ENCODE data around the gene SEPTIN8.

SEPTIN8 gene

DNA sequence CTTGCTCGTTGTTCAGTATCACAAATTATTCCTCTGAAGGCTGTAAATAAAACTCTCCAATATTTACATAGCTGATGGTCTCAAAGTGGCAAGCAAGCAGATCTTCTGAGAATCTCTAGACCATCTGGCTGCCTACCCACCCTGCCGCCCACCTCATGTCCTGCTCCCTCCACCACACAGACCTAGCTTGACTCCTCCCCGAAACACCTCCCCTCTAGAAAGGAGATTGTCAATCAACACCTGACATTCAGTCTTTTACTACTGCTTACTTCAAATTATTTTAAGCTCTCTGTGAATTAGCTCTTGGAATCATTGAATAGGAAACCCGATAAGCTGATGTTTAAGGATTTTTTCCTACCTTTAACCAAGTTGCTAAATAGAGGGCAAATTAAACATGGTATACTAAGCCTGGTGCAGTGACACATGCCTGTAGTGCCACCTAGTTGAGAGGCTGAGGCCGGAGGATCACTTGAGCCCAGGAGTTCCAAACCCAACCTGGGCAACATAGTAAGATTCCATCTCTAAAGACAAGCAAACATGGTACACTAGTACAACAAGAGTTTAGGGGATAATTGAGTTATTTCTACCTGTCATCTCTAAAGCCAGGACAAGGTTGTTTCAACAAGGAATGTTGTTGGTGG, 25.1 kb upstream of the SEPTIN8 start:
- 0 out of 2 replicates have a peak, but pooled peaks have one; percentile 10 for TF ChIP-seq CTCF (conservative IDR thresholded peaks at IDR 0.05; ENCODE audit: low read length)
- no peak for DNase-seq (ENCODE audit: low read depth)
- H3K4me3 ChIP-seq (ENCODE audit: low read length), result no peak overlapping the region

DNA sequence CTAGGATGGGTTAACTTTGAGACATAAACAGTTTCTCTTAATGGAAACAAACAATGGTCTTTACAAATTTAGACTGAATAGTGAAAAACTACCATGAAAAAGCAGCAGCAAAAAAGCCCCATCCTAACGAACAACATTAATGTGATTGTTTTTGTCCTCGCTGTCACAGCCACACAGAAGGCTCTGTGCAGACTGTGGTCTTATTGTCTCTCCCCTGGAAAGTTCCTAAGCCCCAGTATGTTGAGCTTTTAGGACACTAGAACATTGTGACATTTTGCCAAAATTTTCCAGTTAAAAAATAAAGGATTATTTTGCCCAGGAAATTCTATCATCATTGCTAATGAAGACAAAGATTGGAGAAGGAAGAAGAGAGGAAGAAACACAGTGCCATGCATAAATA, 23.5 kb upstream of the SEPTIN8 start:
- DNase-seq (ENCODE audit: low read depth), result no peak
- no peak overlapping the region for H3K4me3 ChIP-seq (ENCODE audit: low read length)
- TF ChIP-seq CTCF (conservative IDR thresholded peaks at IDR 0.05; ENCODE audit: low read length), result no peak

GRCh38 chr5:132799392-132799791, 22.4 kb upstream of the SEPTIN8 start:
- TF ChIP-seq CTCF (conservative IDR thresholded peaks at IDR 0.05; ENCODE audit: low read length), result no peak
- DNase-seq (ENCODE audit: low read depth), result no peak

DNA sequence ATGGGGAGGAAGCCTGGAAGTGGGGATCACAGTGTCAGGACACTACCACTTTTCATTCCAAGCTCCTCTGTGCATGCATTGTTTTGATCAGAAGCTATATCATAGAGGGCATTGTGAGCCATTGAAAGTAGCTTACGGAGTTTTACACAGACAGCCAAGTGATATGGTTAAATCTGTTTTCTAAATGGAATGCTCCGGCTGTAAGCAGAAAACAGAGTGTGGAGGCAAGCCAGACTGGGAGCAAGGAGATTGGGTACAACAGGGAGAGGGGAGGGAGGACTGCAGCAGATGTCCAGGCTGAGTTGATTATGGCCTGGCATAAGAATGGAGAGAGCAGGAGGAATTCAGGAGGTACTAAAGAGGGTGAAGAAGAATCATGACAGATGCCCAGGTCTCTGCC, 20.6 kb upstream of the SEPTIN8 start:
- no peak overlapping the region for H3K4me3 ChIP-seq (ENCODE audit: low read length)
- TF ChIP-seq CTCF (conservative IDR thresholded peaks at IDR 0.05; ENCODE audit: low read length), result no peak
- peak; percentile 68 for DNase-seq (ENCODE audit: low read depth)

More at GRCh38 chr5:132799392-132799791, 22.4 kb upstream of the SEPTIN8 start:
- no peak overlapping the region for H3K4me3 ChIP-seq (ENCODE audit: low read length)

DNA sequence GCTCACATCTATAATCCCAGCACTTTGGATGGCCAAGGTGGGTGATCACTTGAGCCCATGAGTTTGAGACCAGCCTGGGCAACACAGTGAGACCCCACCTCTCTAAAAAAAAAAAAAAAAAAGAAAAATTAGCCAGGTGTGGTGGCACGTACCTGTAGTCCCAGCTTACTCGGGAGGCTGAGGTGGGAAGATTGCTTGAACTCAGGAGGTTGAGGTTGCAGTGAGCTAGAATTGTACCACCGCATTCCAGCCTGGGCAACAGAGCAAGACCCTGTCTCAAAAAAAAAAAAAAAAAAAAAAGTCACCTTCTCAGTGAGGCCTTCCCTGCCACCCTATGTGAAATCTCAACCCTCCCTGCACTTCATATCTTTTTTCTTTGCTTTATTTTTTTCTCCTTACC, 14.0 kb upstream of the SEPTIN8 start:
- TF ChIP-seq CTCF (conservative IDR thresholded peaks at IDR 0.05; ENCODE audit: low read length), result no peak
- H3K4me3 ChIP-seq (ENCODE audit: low read length), result no peak overlapping the region
- no peak for DNase-seq (ENCODE audit: low read depth)

GRCh38 chr5:132790201-132790865, 13.3 kb upstream of the SEPTIN8 start:
- DNase-seq (ENCODE audit: low read depth), result no peak
- TF ChIP-seq CTCF (conservative IDR thresholded peaks at IDR 0.05; ENCODE audit: low read length), result no peak
- no peak overlapping the region for H3K4me3 ChIP-seq (ENCODE audit: low read length)
